Tibial nerve (tissue), 4 donors: ENCODE results near the gene ENDOU. TPM values are rescaled to one million over a fixed set of nuclear protein-coding genes. Genes with fewer than 3 reads are reported as not detected.

Experiments
- DNase-seq, 2 donors: peaks; one replicate each; pipeline ENCODE4 v3.0.0-alpha.2; 2019; ENCODE audit warnings: low spot score in 2 of 2
- H3K27ac ChIP-seq, 4 donors: fragments of 200-600 bp; sonication (generic) in 3 of 4; one replicate each; pipeline ENCODE4 v1.5.1; 2017 to 2019; ENCODE audit warnings: mild to moderate bottlenecking in 1 of 4
- H3K27me3 ChIP-seq, 2 donors: fragments of 200-600 bp; sonication (generic) in 1 of 2; one replicate each; pipeline versions ENCODE4 v1.5.1 to v1.6.0; 2017 to 2019
- H3K36me3 ChIP-seq, 3 donors: fragments of 200-600 bp; sonication (generic); one replicate each; pipeline ENCODE4 v1.5.1; 2018 to 2019
- H3K4me1 ChIP-seq, 4 donors: fragments of 200-600 bp; sonication (generic) in 3 of 4; one replicate each; pipeline ENCODE4 v1.5.1; 2017 to 2019
- H3K4me3 ChIP-seq, 4 donors: fragments of 200-600 bp; sonication (generic) in 3 of 4; one replicate each; pipeline ENCODE4 v1.5.1; 2017 to 2019; ENCODE audit warnings: mild to moderate bottlenecking in 1 of 4, moderate library complexity in 1 of 4
- H3K9me3 ChIP-seq, 4 donors: fragments of 200-600 bp; sonication (generic) in 3 of 4; one replicate each; pipeline ENCODE4 v1.5.1; 2017 to 2019
- CTCF ChIP-seq, 5 experiments: fragments of 200-600 bp in 3 of 5; fragments of 450-650 bp in 2 of 5; sonication (generic) in 3 of 5; IDR thresholded peaks; one replicate each; pipeline ENCODE4 v1.5.1; 2016 to 2019; ENCODE audit warnings: antibody characterized with exemption in 5 of 5, mild to moderate bottlenecking in 3 of 5, moderate library complexity in 2 of 5
- EP300 ChIP-seq, 2 donors: sonication (generic); formaldehyde crosslinking; IDR thresholded peaks; one replicate each; pipeline ENCODE4 v1.6.1; 2017; ENCODE audit warnings: antibody characterized with exemption in 2 of 2, mild to moderate bottlenecking in 1 of 2
- POLR2A ChIP-seq, 2 donors: fragments of 450-650 bp; IDR thresholded peaks; one replicate each; pipeline ENCODE4 v1.6.1; 2017; ENCODE audit warnings: antibody characterized with exemption in 2 of 2, mild to moderate bottlenecking in 2 of 2, moderate library complexity in 2 of 2
- WGBS, 2 donors: methylation state at CpG; one replicate each; pipeline ENCODE4 v1.1.5; 2018; 5-methylcytosine and 5-hydroxymethylcytosine counted together
- total RNA-seq, 4 donors: library from RNA; depleted of rRNA; stranded (reverse); fragments of >200 nt; gene quantifications; one replicate each; pipeline ENCODE4 v1.1.0, GENCODE V29; 2016

The ENDOU gene, protein sequence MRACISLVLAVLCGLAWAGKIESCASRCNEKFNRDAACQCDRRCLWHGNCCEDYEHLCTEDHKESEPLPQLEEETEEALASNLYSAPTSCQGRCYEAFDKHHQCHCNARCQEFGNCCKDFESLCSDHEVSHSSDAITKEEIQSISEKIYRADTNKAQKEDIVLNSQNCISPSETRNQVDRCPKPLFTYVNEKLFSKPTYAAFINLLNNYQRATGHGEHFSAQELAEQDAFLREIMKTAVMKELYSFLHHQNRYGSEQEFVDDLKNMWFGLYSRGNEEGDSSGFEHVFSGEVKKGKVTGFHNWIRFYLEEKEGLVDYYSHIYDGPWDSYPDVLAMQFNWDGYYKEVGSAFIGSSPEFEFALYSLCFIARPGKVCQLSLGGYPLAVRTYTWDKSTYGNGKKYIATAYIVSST
- 1 to 10 TPM in 1 of 4 donors, under 1 TPM in 2, not detected in 1; 0.30 to 1.2 (median 0.42) TPM for total RNA-seq

DNA sequence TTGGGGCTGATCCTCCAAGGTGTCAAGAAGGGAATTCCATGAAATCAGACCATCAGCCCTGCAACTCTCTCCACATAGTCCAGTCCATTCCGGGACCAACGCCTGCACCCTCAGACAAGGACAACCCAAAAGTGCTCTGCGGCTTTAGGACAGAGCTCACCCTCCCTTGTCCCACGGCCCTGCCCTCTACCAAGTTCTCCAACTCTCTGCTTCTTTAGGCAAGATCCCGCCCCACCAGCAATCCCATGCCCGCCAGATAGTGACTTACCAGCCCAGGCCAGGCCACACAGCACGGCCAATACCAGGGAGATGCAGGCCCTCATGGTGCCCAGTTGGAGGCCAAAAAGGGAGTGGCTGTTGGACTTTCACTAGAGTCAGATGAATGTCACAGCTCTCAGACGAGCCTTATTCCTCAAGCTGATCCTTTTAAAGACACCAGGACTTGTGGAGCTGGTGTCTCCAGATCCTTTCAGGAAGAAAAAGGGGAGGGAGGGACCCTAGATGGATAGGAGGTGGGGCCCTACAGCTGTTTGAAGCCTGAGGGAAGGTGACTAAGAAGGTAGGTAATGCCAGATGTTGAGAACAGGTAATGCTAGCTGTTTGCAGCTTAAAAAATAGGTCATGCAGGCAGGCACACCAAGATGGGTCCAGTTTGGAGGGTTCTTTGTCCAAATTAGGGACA is at the start of gene ENDOU:
Gene ENDOU, minus strand, starts transcription at position 400 of the 682 bp plus-strand sequence. Its CDS starts 77 bp downstream, at position 323.
- H3K4me1 ChIP-seq, result peaks cover 0 to 30% (median 1%) of the 10 kb centered on the region in 4 donors
- WGBS, 2 donors, result 93 to 94% methylated on average over 8 of the region's 8 CpGs
- DNase-seq, result no peak
- TF ChIP-seq EP300 (IDR thresholded peaks at IDR 0.05), result no peak
- no peaks in the 10 kb centered on the region for H3K9me3 ChIP-seq
- H3K27me3 ChIP-seq, result no peaks in the 10 kb centered on the region
- H3K36me3 ChIP-seq, result peaks cover 0 to 27% (median 0%) of the 10 kb centered on the region in 3 donors
- H3K27ac ChIP-seq, result no peak within 1 kb of the TSS
- H3K4me3 ChIP-seq, result no peak within 1 kb of the TSS

- no peaks in the 10 kb centered on the region for H3K9me3 ChIP-seq
- no peaks in the 10 kb centered on the region for H3K27me3 ChIP-seq
- TF ChIP-seq POLR2A (IDR thresholded peaks at IDR 0.05) (no peak), CTCF (IDR thresholded peaks at IDR 0.05) (no peak), EP300 (IDR thresholded peaks at IDR 0.05) (no peak)
- no peaks in the 10 kb centered on the region for H3K36me3 ChIP-seq
- 96 to 97% methylated on average over 7 of the region's 7 CpGs for WGBS, 2 donors
- H3K27ac ChIP-seq, result peak overlapping the region in 3 of 4 donors; percentile 57 to 90 (median 89)
- DNase-seq, result no peak
- peaks cover 0 to 77% (median 52%) of the 10 kb centered on the region in 4 donors for H3K4me1 ChIP-seq
- H3K4me3 ChIP-seq, result peak overlapping the region in 1 of 4 donors; percentile 77
Measured at GRCh38 chr12:47774663-47775062, 49.4 kb upstream of the ENDOU start.

DNA sequence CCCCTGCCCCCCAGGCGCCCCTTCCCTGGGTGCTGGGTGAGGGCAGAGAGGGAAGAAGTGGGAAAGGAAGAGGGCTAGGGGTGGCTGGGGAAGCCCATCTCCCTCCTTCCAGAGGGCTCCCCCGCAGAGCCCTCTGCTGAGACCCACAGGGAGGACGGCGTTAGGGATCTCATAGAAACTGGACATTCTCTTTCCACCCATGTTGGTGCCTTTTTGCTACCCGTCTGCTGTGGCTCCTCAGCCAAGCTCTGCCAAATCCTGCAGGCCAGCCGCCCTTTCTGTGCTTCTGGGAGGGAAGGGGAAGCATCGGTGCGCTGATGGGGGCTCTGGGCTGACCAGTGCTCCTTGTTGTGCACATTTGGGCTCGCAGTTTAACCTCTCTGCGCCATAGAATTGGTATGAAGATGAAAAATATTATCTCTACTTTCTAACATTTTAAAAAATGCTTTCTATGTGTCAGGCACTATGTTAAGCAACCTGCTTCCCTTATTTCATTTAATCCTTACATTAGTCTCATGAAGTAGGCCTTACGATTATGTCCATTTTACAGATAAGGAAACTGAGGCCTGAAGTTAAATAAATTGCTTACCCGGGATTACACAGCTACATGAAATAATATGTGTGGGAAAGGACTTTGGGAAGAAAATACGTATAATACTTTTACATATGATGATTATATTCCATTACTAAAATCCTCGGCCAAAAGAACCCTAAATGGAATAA is 48.7 kb upstream of the ENDOU start:
- 52 to 53% methylated on average over 14 of the region's 14 CpGs for WGBS, 2 donors
- Histone ChIP-seq H3K27ac (peak overlapping the region; percentile 61 to 90 (median 88)), H3K4me1 (peaks cover 0 to 71% (median 50%) of the 10 kb centered on the region in 4 donors), H3K36me3 (no peaks in the 10 kb centered on the region), H3K4me3 (peak overlapping the region; percentile 44 to 99 (median 84)), H3K9me3 (no peaks in the 10 kb centered on the region), H3K27me3 (no peaks in the 10 kb centered on the region)
- TF ChIP-seq CTCF (IDR thresholded peaks at IDR 0.05), result no peak
- TF ChIP-seq POLR2A (IDR thresholded peaks at IDR 0.05), result no peak
- TF ChIP-seq EP300 (IDR thresholded peaks at IDR 0.05), result no peak
- DNase-seq, result no peak

DNA sequence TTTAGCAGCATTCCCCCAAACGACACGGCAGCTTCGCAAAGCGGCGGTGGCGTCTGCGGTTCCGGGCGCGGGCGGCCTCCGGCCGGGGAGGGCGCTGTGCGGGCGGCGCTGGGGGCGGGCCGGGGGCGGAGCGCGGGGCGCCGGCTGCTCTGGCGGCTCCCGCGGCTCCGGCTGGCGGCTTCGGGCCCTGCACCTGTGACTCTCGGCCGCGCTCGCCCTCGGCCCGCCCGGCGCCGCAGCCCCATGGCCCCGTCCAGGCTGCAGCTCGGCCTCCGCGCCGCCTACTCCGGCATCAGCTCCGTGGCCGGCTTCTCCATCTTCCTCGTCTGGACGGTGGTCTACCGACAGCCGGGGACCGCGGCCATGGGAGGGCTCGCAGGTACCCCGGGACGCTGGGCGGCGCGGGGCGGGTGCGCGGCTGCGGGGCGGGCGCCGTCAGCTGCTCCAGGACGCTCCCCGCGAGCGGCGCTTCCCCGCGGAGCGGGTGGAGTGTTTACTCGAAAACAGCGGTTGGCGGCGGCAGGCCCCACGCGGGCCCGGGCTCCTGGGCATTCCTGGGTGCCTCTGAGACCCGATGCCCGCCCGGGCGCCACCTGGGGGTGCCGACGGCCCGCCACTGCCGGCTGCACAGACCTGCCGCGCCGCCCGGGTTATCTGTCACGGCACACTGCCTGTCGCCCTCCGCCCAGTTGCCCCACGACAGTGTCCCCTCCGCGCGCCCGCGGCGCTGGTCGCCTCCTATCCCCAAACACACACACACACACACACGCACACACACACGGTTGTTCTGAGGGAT is 48.0 kb upstream of the ENDOU start, which contains the start of gene SLC48A1:
Gene SLC48A1, plus strand, starts transcription at position 177 of the 796 bp plus-strand sequence. Its CDS starts 67 bp downstream, at position 244.
- H3K27me3 ChIP-seq, result no peaks in the 10 kb centered on the region
- peak within 1 kb of the TSS; percentile 44 to 99 (median 84) for H3K4me3 ChIP-seq
- H3K4me1 ChIP-seq, result peaks cover 0 to 64% (median 44%) of the 10 kb centered on the region in 4 donors
- WGBS, 2 donors, result 0% methylated on average over 9 to 48 of the region's 106 CpGs
- peak within 1 kb of the TSS; percentile 61 to 90 (median 75) for H3K27ac ChIP-seq
- peak in 1 of 2 donors; percentile 43 for DNase-seq
- no peaks in the 10 kb centered on the region for H3K36me3 ChIP-seq
- TF ChIP-seq POLR2A (IDR thresholded peaks at IDR 0.05) (peak; percentile 41 to 51), CTCF (IDR thresholded peaks at IDR 0.05) (peak in 3 of 5 experiments; percentile 10 to 73 (median 48)), EP300 (IDR thresholded peaks at IDR 0.05) (peak in 1 of 2 donors; percentile 31)
- no peaks in the 10 kb centered on the region for H3K9me3 ChIP-seq
